Stimulated activated CD4-positive, alpha-beta T cell treated with anti-CD3 and anti-CD28 coated beads, Interleukin-4, amount 100 ng/mL, for 24 hours (primary cell): ENCODE measurements around the gene KIN.
A peak's percentile ranks its signal among the peaks of the same experiment; 100 is the strongest.
"Not testable (repeated sequence)": the region's sequence is repeated elsewhere in the genome, so short reads cannot be mapped to it uniquely, and the experiment has no call there.

Source experiments
- DNase-seq: peaks from one replicate; pipeline ENCODE4 v3.0.0-alpha.2; 2020

Gene KIN

GRCh38 chr10:7792541-7792940 lies 4.7 kb upstream of the KIN start:
- DNase-seq, result no peak

GRCh38 chr10:7789390-7789789 lies 1.6 kb upstream of the KIN start:
- DNase-seq, result no peak

- no peak for DNase-seq
These were observed 970 bp upstream of the KIN start for GRCh38 chr10:7788639-7789286.

DNA sequence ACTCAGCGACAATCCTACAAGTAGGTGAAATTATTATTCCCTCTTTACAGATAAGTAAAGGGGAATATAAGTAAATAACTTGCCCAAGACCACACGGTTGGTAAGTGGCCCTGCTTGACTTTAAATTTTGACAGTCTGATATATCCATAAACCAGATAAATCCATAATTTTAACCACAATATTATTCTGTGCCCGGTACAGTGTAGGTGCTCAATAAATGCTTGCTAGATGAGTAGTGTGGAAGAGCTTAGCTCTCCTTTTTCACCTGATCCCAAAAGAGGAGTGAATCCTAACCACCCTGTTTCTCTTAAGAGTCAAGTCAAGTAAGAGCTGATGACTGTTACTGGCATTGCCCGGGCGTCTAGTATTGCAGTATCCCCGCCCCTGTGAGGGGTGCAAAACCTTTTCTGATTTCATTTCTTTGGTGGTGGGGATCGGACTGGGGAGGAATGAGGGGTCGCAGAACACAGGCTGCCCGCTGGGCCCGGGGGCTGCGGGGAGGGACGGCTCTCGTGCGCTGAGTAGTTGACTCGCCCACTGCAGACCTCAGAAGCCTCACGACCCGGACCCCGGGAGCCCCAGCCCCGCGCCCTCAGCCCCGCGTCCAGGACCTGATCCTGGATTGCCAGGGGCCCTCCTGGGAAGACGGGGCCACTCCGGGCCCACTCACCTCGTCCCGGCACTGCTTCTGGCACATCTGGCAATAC lies 490 bp downstream of the KIN start:
- DNase-seq, result no peak

DNA sequence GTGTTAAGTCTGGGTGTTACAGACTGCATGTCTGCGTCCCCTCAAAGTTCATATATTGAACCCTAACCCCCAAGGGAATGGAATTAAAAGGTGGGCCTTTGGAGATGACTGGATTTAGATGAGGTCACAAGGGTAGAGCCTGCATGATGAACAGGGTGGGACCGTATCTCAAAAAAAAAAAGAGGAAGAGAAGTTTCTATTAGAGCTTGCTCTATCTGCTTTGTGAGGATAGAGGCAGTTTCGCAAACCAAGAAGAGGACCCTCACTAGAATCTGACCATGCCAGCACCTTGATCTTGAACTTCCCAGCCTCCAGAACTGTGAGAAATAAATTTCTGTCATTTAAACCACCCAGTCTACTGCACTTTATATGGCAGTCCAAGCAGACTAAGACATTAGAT lies 1.4 kb downstream of the KIN start:
- no peak for DNase-seq

DNA sequence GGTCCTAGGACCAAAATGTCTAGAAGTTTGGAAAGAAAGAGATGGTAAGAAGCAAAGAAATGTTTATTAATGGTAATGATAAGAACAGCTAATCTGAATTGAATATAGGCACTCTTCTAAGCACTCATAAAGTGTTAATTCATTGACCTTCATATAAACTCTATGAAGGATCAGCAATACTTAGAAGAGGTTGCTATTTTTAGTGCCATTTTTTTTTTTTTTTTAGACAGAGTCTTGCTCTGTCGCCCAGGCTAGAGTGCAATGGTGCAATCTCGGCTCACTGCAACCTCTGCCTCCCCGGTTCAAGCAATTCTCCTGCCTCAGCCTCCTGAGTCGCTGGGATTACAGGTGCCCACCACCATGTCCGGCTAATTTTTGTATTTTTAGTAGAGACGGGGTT lies 5.6 kb downstream of the KIN start:
- not testable (repeated sequence) for DNase-seq

DNA sequence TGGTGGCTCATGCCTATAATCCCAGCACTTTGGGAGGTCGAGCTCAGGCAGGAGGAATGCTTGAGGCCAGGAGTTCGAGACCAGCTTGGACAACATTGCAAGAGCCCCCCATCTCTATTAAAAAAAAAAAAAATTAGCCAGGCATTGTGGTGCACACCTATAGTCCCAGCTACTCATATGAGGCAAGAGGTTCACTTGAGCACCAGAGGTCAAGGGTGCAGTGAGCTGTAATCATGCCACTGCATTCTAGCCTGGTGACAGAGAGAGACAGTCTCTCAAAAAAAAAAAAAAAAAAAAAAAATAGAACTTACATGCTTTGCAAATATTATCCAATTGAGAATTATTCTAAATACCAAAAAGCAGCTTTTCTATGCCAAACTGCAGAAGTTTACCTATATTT lies 11.0 kb downstream of the KIN start:
- no peak for DNase-seq

GRCh38 chr10:7773845-7774801 lies 13.7 kb downstream of the KIN start:
- no peak for DNase-seq

DNA sequence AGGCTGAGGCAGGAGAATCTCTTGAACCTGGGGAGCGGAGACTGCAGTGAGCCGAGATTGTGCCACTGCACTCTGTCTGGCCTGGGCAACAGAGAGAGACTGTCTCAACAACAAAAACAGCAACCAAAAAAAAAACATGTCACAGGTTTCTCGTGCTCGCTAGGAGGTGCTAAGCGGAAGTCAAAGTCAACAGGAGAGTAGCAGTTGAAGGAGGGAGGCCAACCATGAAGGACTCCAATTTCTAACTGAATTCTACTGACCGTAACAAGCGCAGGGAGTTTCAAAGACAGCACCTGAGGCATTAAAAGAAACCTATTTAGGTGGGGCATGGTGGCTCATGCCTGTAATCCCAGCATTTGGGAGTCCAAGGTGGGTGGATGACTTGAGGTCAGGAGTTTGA lies 19.4 kb downstream of the KIN start:
- no peak for DNase-seq

- DNase-seq, result no peak
These were observed 20.6 kb downstream of the KIN start for GRCh38 chr10:7767209-7767608.

- no peak for DNase-seq
These were observed 21.6 kb downstream of the KIN start for GRCh38 chr10:7766241-7766640.

DNA sequence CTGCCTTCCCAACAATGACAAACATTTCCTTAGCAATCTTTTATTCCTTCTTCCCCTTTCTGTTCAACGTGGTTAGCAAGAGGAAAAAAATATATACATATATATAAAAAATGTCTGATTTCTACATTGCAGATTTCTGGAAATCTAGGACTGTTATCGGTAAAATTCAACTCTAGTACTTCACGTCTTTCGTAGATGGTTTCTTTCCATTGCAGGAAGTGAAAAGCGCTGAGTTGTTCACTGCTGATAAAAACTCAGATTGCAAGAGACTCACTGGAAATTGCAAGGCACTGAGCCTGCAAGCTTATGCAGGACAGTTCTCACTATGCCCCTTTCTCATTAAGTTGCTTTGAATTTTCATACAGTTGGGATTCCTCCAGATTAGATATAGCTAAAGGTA lies 23.9 kb downstream of the KIN start:
- no peak for DNase-seq

DNA sequence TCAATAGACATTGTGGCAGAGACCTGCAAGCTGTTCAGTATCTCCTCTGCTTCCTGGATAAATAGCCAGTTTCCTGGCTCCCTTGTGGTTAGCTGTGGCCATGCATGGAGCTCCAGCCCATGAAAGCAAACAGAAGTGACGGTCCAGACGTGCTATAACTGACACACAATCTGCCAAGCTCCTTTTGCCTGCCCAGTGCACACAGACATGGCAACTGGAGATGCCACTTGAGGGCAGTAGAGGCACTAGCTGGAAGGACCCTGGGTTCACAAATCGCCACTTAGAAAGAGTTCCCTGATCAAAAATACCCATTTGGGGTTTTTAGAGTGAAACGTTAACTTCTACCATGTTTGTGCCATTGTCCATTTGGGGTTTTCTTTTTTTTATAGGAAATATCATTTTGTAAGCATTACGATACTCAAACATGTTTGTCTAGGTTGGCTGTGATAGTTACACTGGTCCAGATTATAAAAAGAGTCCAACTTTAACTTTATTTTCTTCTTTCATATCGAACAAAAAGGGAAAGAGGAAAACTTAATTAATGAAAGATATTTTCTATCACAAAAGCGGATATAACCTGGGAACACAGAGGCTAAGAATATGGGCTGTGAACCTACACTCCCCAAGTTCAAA lies 31.3 kb downstream of the KIN start:
- DNase-seq, result peak; percentile 6

- DNase-seq, result no peak
These were observed 32.7 kb downstream of the KIN start for GRCh38 chr10:7755103-7755502.

DNA sequence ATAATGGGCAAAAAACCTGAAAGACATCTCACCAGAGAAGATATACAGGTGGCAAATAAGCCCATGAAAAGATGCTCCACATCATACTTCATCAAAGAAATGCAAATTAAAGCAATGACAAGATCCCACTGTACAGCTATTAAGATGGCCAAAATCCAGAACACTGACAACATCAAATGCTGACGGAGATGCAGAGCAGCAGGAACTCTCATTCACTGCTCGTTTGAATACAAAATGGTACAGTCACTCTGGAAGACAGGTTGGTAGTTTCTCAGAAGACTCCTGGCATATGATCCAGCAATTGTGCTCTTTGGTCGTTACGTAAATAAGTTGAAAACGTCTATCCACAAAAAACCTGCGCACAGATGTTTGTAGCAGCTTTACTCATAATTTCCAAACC lies 35.5 kb downstream of the KIN start:
- no peak for DNase-seq

- DNase-seq, result no peak
These were observed 37.6 kb downstream of the KIN start for GRCh38 chr10:7750222-7750621.

DNA sequence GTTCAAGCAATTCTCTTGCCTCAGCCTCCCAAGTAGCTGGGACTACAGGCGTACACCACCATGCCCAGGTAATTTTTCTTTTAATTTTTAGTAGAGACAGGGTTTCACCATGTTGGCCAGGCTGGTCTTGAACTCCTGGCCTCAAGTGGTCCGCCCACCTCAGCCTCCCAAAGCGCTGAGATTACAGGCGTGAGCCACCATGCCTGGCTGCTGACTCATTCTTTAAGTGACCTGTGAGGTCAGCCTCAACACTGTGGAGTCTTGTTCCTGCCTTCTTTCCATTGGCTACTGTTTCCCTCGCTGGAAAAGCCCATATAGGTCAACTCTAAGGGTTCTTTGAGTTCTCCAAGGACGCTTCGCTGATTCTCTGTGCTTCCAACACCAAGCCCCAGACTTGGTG lies 39.2 kb downstream of the KIN start:
- DNase-seq, result not testable (repeated sequence)

DNA sequence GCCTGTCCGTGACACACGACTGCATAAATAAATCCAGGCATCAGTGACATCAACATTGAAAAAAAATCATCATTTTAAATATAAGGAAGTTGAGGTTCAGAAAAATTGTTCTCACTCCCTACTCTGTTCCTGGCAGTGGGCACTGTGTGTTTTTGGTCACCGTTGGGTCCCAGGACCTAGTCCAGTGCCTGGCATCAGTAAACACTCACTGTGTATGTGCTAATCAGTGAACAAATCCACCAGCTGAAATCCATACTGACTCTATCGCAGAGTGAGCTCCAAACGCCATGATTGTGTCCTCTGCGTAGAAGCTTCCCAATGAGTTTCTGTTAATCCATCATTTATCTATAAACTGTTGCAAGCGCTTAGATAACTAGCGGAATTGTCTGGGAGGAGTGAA lies 43.5 kb downstream of the KIN start:
- DNase-seq, result no peak

GRCh38 chr10:7738536-7739407 lies 49.0 kb downstream of the KIN start:
- no peak for DNase-seq

DNA sequence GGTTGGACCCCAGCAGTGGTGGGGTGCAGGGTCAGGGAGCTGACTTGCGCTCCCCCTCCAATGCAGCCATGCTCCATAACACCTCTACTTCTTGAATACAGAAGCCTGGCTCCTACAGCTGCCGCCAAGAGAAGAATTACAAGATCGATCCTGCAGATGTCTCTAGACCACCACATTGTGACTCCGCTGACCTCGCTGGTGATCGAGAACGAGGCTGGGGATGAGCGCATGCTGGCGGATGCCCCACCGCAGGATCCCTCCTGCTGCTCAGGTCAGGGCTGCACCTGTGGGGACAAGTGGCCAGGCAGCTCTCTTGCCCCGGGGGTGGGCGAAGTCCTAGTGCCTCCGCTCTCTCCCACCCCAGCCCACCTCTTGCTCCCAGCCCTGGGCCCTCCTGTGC lies 53.0 kb downstream of the KIN start:
- no peak for DNase-seq

DNA sequence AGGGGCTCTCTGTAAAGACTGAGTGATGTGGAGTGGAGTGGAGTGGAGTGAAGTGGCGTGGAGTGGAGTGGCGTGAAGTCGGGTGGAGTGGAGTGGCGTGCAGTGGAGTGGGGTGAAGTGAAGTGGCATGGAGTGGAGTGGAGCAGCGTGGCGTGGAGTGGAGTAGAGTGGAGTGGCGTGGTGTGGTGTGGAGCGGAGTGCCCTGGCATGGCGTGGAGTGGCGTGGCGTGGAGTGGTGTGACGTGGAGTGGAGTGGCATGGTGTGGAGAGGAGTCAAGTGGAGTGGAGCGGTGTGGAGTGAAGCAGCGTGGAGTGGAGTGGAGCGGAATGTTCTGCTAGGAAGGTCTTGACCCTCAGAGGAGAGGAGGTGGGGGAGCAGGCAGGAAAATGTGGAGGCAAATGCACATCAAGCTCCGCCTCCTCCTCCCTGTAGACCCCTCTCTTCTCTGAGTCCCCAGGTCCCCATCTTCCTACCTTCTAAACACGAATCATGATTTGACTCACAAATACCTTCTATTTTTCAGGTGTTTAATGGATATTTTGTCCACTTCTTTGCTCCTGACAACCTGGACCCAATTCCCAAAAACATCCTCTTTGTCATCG lies 64.8 kb downstream of the KIN start:
- DNase-seq, result no peak

DNA sequence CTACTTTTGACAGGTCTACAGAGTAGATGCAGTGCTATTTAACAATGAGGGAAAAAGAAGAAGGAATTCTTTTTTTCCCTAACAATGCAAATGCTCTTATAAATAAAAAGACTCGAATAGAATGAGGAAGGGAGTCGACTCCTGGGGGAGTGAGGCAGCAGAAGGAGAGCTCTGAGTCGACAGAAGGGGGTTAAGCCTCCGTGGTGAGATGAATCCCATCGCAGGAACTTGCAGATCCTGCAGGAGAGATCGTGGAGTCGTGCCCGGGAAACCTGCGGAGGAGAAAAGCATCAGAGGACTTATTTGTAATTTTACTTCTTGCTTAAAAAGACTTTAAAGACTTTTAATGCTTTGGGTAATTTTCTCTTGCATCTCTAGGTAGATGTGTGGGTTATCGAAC lies 67.3 kb downstream of the KIN start:
- no peak for DNase-seq
